Hematopoietic multipotent progenitor cell treated with erythropoietin and hydrocortisone succinate and interleukin-3 and kit ligand, for 8 days (in vitro differentiated cells): Measurements from ENCODE around the gene GNAI3.

Source experiments
- DNase-seq: peaks from one replicate; pipeline ENCODE4 v3.0.0-alpha.2; 2015

Gene GNAI3

GRCh38 chr1:109625176-109625575 lies 76.8 kb downstream of the GNAI3 start:
- DNase-seq = no peak

GRCh38 chr1:109625601-109626560 lies 77.5 kb downstream of the GNAI3 start:
- no peak for DNase-seq

- DNase-seq = no peak
Observed at GRCh38 chr1:109626682-109627408, 78.4 kb downstream of the GNAI3 start.

- DNase-seq = no peak
Observed at GRCh38 chr1:109627692-109628399, 79.4 kb downstream of the GNAI3 start.

- no peak for DNase-seq
Observed at GRCh38 chr1:109628540-109629321, 80.3 kb downstream of the GNAI3 start.

- no peak for DNase-seq
Observed at GRCh38 chr1:109629372-109630030, 81.1 kb downstream of the GNAI3 start.

GRCh38 chr1:109630081-109630897 lies 81.9 kb downstream of the GNAI3 start:
- DNase-seq = no peak

- DNase-seq = no peak
Observed at GRCh38 chr1:109630898-109631512, 82.6 kb downstream of the GNAI3 start.

GRCh38 chr1:109631513-109632505 lies 83.4 kb downstream of the GNAI3 start:
- no peak for DNase-seq

GRCh38 chr1:109632671-109633346 lies 84.4 kb downstream of the GNAI3 start:
- DNase-seq = no peak

GRCh38 chr1:109634292-109634691 lies 85.9 kb downstream of the GNAI3 start:
- DNase-seq = no peak

GRCh38 chr1:109634771-109635750 lies 86.6 kb downstream of the GNAI3 start:
- DNase-seq = no peak

GRCh38 chr1:109635862-109636200 lies 87.4 kb downstream of the GNAI3 start:
- no peak for DNase-seq

GRCh38 chr1:109636201-109636952 lies 88.0 kb downstream of the GNAI3 start:
- DNase-seq = peak; percentile 17

- DNase-seq = no peak
Observed at GRCh38 chr1:109637446-109637845, 89.0 kb downstream of the GNAI3 start.

- peak; percentile 52 for DNase-seq
Observed at GRCh38 chr1:109639063-109639840, 90.8 kb downstream of the GNAI3 start.
